HG02938 (cell line): Measurements from ENCODE around the gene SNX3.

Experiments used
- ATAC-seq: cut with Tn5 transposase; IDR thresholded peaks from one replicate; pipeline ENCODE4 v1.9.1; 2021; ENCODE audit warnings: mild to moderate bottlenecking, moderate library complexity; ENCODE audit not compliant: unreplicated experiment

The SNX3 gene

DNA sequence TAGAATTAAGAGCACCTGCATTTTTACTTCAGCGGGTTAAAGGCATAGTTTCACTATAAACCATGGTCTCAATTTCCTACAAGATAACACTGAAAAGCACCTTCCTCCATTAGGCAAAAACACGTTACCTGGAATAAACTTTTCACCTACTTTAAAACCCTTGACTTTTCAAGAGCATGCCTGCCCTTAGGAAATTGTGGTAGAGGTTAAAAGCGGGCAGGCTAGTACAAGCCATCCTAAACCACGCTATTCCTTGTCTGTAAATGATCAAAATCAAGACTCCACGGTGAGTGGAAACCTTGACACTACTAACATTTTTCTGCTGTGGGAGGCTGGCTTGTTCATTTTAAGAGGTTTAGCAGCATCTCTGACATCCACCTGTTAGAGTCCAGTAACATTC lies 51.1 kb downstream of the SNX3 start:
- ATAC-seq, result no peak

- no peak for ATAC-seq
Observed at GRCh38 chr6:108207013-108207412, 53.8 kb downstream of the SNX3 start.

DNA sequence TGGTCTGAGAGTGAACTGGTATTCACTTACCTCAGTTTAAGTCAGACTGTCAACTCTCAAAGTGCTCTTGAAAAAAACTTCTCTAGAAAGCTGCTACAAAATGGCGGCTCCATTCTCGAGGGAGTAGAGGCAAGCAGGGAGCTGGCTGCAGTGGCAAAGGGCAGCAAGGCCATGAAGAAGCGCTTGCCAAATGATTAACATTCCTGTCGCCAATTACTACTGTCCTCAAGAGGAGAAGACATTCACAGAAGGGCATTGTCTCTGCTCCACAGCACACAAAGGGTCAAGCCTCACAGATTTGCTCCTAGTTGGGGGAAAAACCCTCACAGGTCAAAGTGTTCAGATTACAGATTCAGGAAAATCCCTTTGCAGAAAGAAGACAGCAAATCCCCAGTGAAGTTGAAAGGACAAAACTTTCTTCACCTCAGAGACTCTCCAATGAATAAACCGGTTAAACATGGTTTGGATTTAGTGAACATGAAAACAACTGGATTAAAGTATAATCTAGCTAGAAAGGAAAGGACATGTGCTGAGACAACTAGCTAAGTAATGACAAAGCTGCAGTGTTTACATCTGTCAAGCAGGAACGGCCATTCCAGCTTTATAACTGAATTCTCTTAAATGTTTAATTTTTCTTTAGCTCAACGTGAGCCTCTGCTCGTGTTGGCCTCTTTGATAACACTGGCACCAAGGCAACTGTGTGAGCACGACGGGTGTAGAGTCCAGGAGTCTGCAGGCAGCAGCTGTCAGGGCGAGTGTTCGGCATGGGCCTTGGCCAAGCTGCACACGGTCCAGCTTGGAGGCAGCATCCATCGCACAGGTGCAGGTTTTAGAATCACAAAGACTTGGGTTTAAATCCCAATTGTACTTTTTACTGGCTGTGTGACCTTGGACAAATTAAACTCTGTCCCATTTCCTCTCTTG lies 57.4 kb downstream of the SNX3 start:
- no peak for ATAC-seq

- ATAC-seq, result no peak
Observed at GRCh38 chr6:108200631-108201030, 60.2 kb downstream of the SNX3 start.

GRCh38 chr6:108200186-108200585 lies 60.7 kb downstream of the SNX3 start:
- ATAC-seq, result no peak

DNA sequence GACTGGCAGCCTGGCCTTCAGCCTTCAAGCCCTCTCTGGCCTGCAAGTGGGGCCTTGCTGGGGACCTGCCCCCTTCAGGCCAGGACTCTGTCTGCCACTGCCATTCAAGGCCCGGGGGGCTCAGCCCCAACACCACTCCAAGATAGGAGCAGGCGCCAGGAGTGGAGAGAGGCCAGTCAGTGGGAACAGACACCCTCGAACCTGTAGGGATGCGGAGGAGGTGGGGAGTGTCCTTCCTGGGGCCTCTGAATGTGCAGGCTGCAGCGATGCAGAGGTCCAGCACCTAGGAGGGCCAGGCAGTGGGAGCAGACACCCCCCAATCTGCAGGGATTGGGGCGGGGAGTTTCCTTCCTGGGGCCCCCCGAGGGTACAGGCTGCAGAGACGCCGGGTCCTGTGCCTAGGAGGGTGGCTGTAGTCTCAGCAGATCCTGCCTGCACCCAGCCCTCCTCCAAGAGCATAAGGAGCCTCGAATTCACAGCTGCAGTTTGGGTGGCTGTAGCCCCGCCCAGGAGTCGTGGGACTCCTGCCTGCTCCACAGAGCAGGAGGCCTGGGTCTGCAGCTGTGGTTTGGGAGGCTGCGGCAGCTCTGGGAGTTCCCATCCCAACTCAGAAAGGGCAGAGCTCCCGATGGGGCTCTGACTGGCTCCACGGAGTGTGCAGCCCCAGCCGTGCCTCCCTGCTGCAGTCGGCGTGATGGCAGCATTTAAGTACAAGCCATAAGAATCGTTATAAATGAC lies 61.9 kb downstream of the SNX3 start:
- ATAC-seq, result no peak

GRCh38 chr6:108195209-108195608 lies 65.6 kb downstream of the SNX3 start:
- no peak for ATAC-seq

- no peak for ATAC-seq
Observed at GRCh38 chr6:108194503-108194902, 66.3 kb downstream of the SNX3 start.

DNA sequence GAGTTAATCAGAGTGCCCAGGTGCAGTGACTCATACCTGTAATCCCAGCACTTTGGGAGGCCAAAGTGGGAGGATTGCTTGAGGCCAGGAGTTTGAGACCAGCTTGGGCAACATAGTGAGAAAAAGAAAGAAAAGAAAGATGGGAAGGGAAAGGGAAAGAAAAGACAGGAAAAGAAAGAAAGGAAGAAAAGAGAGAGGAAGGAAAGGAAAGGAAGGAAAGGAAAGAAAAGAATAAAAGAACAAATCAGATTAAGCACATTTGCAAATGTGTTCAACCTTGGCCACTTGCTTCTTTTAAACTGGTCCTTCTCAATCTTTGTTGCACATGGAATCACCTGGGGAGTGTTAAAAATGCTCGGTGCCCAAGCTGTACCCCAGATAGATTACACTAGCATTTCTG lies 67.0 kb downstream of the SNX3 start:
- no peak for ATAC-seq

DNA sequence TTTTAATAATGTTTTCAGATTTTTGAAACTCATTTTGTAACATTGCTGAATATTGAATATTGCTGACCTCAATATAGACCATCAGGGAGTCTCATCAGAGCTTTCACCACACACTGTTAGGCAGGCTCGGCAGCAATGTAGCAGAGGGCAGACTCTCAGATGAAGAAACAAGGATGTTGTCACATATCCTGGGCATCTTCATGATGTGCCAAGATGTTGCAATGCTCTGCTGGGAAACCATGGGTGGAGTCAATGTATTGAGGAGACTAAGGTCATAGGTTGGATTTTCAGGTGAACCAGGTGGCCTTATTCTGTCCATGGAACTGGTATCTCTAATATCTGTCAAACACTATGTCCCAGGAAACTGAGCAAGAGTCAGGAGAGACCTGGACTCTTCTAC lies 67.7 kb downstream of the SNX3 start:
- ATAC-seq, result no peak

GRCh38 chr6:108187519-108187918 lies 73.3 kb downstream of the SNX3 start:
- no peak for ATAC-seq

GRCh38 chr6:108186226-108186625 lies 74.6 kb downstream of the SNX3 start:
- ATAC-seq, result no peak

- no peak for ATAC-seq
Observed at GRCh38 chr6:108180776-108181175, 80.1 kb downstream of the SNX3 start.

GRCh38 chr6:108180266-108180665 lies 80.6 kb downstream of the SNX3 start:
- no peak for ATAC-seq

DNA sequence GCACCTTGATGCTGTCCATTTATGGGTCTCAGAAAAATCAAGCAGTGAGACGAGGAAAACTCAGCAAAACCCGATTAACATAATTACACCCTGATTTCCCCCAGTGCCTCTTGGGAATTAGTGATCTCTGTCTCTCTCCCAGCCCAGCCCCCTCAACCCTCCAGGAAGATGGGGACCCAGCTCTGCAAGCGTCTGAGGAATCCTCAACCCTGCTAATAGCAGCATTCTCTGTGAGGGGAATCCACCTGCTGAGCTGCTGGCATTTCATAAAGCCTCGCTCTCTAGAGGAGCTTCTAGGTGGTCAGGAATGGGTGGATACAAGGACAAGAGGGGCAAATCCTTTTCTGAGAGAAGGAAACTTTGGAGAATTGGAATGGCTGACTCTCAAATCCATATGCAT lies 81.1 kb downstream of the SNX3 start:
- no peak for ATAC-seq

- no peak for ATAC-seq
Observed at GRCh38 chr6:108176281-108177089, 84.4 kb downstream of the SNX3 start.

- ATAC-seq, result no peak
Observed at GRCh38 chr6:108175592-108176279, 85.1 kb downstream of the SNX3 start.

DNA sequence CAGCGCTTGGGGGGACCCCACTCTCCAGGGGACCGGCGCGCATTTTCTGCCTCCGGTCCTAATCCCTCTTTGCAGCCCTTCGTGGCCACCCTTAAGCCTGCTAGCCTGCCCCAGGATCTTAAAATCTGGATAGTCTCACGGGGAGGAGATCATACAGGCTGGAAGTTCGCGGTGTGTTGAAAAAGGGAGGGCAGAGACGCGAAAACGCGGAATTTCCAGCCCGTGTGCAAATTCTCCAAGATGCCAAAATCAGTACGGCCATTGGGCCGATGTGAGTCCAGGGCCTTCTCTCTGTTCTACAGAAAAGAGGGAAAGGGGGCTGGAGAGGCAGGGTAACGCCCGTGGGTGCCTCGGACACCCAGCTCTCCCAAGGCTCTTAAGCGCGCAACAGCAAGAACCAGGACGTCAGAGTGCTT lies 85.7 kb downstream of the SNX3 start:
- ATAC-seq, result no peak

GRCh38 chr6:108174371-108175175 lies 86.3 kb downstream of the SNX3 start:
- ATAC-seq, result no peak
